Measurements from ENCODE around the gene IGLL1.

DNA sequence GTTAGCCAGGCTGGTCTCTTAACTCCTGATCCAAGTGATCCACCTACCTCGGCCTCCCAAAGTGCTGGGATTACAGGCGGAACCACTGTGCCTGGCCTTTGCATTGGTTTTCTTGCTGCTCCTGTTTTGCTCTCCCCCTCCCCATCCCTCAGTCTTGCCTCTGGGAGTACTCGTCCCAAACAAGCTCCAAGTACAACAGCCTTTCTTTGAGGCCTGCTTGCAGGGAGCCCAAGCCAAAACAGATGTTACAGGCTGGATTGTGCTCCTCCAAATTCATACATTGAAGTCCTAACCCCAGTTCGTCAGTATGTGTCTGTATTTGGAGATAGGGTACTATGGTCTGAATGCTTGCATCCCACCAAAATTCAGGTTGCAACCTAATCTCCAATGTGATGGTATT lies 8.6 kb downstream of the IGLL1 start:
- TF ChIP-seq, protein P1, sequence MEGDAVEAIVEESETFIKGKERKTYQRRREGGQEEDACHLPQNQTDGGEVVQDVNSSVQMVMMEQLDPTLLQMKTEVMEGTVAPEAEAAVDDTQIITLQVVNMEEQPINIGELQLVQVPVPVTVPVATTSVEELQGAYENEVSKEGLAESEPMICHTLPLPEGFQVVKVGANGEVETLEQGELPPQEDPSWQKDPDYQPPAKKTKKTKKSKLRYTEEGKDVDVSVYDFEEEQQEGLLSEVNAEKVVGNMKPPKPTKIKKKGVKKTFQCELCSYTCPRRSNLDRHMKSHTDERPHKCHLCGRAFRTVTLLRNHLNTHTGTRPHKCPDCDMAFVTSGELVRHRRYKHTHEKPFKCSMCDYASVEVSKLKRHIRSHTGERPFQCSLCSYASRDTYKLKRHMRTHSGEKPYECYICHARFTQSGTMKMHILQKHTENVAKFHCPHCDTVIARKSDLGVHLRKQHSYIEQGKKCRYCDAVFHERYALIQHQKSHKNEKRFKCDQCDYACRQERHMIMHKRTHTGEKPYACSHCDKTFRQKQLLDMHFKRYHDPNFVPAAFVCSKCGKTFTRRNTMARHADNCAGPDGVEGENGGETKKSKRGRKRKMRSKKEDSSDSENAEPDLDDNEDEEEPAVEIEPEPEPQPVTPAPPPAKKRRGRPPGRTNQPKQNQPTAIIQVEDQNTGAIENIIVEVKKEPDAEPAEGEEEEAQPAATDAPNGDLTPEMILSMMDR (IDR thresholded peaks at IDR 0.05): no peak
- no peak for TF ChIP-seq POLR2A (IDR thresholded peaks at IDR 0.05)

All from thyroid gland (tissue), 4 donors.